HEK293T (cell line): ENCODE results near the gene RHEB.

ENCODE experiments used
- BHLHE40 ChIP-seq: fragments of 450-650 bp; IDR thresholded peaks from 2 replicates; pipeline ENCODE4 v1.6.1; 2016; ENCODE audit warnings: mild to moderate bottlenecking, moderate library complexity, borderline replicate concordance
- ELF4 ChIP-seq: fragments of 450-650 bp; IDR thresholded peaks from 2 replicates; pipeline ENCODE4 v1.6.1; 2017; ENCODE audit warnings: antibody characterized with exemption
- FOXK2 ChIP-seq: fragments of 450-650 bp; IDR thresholded peaks from 2 replicates; pipeline ENCODE4 v1.6.1; 2016; ENCODE audit warnings: mild to moderate bottlenecking

DNA sequence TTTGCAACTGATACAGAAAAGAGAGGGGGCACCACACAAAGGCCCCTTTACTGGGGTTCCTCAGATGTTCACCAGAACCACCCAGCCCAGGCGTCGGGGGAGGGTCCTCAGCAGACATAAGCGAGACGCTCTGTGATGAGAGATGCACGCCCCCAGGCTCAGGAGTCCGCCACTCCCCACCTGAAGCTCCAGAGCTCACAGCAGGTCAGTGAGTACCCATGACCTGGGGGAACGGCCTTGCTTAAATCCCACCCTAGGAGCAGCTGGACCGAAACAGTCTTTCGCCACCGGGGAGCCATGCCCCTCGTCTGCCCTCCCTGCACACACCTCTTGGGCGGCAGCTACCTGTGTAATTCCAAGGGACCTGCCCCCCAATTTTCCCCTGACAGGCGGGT lies 82.5 kb downstream of the RHEB start:
- TF ChIP-seq BHLHE40 (no peak), FOXK2 (no peak), ELF4 (no peak)
